WTC11 (cell line): Measurements from ENCODE around the gene CHST15.

Experiments used
- ELF4 ChIP-seq: sonication (generic); formaldehyde crosslinking; IDR thresholded peaks from 2 replicates; pipeline ENCODE4 v1.8.1; 2022; ENCODE audit warnings: low read depth, mild to moderate bottlenecking, moderate library complexity, missing genetic modification reagents
- KAT7 ChIP-seq: sonication (generic); formaldehyde crosslinking; IDR thresholded peaks from 2 replicates; pipeline ENCODE4 v1.8.1; 2023; ENCODE audit warnings: missing genetic modification reagents, mild to moderate bottlenecking, borderline replicate concordance
- SMAD3 ChIP-seq: sonication (generic); formaldehyde crosslinking; IDR thresholded peaks from 2 replicates; pipeline ENCODE4 v1.8.0; 2022; ENCODE audit warnings: missing genetic modification reagents, mild to moderate bottlenecking, borderline replicate concordance
- SP1 ChIP-seq: sonication (generic); formaldehyde crosslinking; conservative IDR thresholded peaks from 2 replicates; pipeline ENCODE4 v1.8.1; 2022; ENCODE audit warnings: missing genetic modification reagents
- TEAD4 ChIP-seq: sonication (generic); formaldehyde crosslinking; IDR thresholded peaks from 2 replicates; pipeline ENCODE4 v1.8.0; 2022; ENCODE audit warnings: mild to moderate bottlenecking, missing genetic modification reagents
- ZNF232 ChIP-seq: sonication (generic); formaldehyde crosslinking; IDR thresholded peaks from 2 replicates; pipeline ENCODE4 v1.8.0; 2022; ENCODE audit warnings: mild to moderate bottlenecking, missing genetic modification reagents
- ZNF317 ChIP-seq: sonication (generic); formaldehyde crosslinking; IDR thresholded peaks from 2 replicates; pipeline ENCODE4 v1.8.1; 2023; ENCODE audit warnings: low read depth, mild to moderate bottlenecking, moderate library complexity, missing genetic modification reagents, borderline replicate concordance
- TF ChIP-seq, protein P1 (sequence below): fragments of 200-600 bp; IDR thresholded peaks from 2 replicates; pipeline ENCODE4 v1.8.0; 2022; ENCODE audit warnings: antibody characterized with exemption
- TF ChIP-seq, protein P2 (sequence below): fragments of 250-450 bp; sonication (Bioruptor Pico); IDR thresholded peaks from 2 replicates; pipeline ENCODE4 v1.9.0; 2021; ENCODE audit warnings: mild to moderate bottlenecking, borderline replicate concordance
- TF ChIP-seq, protein P3 (sequence below): sonication (generic); formaldehyde crosslinking; IDR thresholded peaks from 2 replicates; pipeline ENCODE4 v1.8.0; 2022; ENCODE audit warnings: mild to moderate bottlenecking, missing genetic modification reagents
- TF ChIP-seq, protein P4 (sequence below): sonication (generic); formaldehyde crosslinking; IDR thresholded peaks from 2 replicates; pipeline ENCODE4 v1.8.1; 2023; ENCODE audit warnings: mild to moderate bottlenecking, missing genetic modification reagents, moderate library complexity

DNA sequence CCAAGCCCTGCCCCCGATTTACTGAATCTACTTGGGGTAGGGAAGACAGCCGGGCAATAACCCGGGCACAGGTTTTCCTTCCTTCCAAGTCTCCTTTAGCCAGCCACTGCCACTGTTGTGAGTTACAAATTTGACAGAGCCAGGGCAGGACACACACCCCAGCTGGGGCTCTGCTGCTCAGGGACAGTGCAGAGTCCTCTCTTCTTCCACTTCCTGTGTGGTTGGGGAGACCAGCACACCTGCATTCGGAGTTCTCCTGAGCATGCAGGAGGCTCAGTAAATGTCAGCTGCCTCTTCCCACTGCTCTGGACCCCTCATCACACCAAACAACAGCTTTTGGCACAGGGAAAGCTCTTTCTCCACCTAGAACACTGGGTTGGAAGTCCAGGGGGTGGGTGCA, 21.3 kb downstream of the CHST15 start:
- TF ChIP-seq, protein P1, sequence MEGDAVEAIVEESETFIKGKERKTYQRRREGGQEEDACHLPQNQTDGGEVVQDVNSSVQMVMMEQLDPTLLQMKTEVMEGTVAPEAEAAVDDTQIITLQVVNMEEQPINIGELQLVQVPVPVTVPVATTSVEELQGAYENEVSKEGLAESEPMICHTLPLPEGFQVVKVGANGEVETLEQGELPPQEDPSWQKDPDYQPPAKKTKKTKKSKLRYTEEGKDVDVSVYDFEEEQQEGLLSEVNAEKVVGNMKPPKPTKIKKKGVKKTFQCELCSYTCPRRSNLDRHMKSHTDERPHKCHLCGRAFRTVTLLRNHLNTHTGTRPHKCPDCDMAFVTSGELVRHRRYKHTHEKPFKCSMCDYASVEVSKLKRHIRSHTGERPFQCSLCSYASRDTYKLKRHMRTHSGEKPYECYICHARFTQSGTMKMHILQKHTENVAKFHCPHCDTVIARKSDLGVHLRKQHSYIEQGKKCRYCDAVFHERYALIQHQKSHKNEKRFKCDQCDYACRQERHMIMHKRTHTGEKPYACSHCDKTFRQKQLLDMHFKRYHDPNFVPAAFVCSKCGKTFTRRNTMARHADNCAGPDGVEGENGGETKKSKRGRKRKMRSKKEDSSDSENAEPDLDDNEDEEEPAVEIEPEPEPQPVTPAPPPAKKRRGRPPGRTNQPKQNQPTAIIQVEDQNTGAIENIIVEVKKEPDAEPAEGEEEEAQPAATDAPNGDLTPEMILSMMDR, result no peak
- TF ChIP-seq TEAD4 (CRISPR knock-in tag) (no peak), KAT7 (CRISPR knock-in tag) (no peak), ZNF317 (no peak), ELF4 (no peak), ZNF232 (CRISPR knock-in tag) (no peak), SP1 (CRISPR knock-in tag) (no peak), SMAD3 (CRISPR knock-in tag) (no peak)
- TF ChIP-seq, protein P2, sequence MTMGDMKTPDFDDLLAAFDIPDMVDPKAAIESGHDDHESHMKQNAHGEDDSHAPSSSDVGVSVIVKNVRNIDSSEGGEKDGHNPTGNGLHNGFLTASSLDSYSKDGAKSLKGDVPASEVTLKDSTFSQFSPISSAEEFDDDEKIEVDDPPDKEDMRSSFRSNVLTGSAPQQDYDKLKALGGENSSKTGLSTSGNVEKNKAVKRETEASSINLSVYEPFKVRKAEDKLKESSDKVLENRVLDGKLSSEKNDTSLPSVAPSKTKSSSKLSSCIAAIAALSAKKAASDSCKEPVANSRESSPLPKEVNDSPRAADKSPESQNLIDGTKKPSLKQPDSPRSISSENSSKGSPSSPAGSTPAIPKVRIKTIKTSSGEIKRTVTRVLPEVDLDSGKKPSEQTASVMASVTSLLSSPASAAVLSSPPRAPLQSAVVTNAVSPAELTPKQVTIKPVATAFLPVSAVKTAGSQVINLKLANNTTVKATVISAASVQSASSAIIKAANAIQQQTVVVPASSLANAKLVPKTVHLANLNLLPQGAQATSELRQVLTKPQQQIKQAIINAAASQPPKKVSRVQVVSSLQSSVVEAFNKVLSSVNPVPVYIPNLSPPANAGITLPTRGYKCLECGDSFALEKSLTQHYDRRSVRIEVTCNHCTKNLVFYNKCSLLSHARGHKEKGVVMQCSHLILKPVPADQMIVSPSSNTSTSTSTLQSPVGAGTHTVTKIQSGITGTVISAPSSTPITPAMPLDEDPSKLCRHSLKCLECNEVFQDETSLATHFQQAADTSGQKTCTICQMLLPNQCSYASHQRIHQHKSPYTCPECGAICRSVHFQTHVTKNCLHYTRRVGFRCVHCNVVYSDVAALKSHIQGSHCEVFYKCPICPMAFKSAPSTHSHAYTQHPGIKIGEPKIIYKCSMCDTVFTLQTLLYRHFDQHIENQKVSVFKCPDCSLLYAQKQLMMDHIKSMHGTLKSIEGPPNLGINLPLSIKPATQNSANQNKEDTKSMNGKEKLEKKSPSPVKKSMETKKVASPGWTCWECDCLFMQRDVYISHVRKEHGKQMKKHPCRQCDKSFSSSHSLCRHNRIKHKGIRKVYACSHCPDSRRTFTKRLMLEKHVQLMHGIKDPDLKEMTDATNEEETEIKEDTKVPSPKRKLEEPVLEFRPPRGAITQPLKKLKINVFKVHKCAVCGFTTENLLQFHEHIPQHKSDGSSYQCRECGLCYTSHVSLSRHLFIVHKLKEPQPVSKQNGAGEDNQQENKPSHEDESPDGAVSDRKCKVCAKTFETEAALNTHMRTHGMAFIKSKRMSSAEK (CRISPR knock-in tag), result no peak
- TF ChIP-seq, protein P3, sequence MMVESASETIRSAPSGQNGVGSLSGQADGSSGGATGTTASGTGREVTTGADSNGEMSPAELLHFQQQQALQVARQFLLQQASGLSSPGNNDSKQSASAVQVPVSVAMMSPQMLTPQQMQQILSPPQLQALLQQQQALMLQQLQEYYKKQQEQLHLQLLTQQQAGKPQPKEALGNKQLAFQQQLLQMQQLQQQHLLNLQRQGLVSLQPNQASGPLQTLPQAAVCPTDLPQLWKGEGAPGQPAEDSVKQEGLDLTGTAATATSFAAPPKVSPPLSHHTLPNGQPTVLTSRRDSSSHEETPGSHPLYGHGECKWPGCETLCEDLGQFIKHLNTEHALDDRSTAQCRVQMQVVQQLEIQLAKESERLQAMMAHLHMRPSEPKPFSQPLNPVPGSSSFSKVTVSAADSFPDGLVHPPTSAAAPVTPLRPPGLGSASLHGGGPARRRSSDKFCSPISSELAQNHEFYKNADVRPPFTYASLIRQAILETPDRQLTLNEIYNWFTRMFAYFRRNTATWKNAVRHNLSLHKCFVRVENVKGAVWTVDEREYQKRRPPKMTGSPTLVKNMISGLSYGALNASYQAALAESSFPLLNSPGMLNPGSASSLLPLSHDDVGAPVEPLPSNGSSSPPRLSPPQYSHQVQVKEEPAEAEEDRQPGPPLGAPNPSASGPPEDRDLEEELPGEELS, result no peak
- TF ChIP-seq, protein P4, sequence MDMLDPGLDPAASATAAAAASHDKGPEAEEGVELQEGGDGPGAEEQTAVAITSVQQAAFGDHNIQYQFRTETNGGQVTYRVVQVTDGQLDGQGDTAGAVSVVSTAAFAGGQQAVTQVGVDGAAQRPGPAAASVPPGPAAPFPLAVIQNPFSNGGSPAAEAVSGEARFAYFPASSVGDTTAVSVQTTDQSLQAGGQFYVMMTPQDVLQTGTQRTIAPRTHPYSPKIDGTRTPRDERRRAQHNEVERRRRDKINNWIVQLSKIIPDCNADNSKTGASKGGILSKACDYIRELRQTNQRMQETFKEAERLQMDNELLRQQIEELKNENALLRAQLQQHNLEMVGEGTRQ (CRISPR knock-in tag), result no peak
